Measurements from ENCODE around the gene ATP6V0B.

DNA sequence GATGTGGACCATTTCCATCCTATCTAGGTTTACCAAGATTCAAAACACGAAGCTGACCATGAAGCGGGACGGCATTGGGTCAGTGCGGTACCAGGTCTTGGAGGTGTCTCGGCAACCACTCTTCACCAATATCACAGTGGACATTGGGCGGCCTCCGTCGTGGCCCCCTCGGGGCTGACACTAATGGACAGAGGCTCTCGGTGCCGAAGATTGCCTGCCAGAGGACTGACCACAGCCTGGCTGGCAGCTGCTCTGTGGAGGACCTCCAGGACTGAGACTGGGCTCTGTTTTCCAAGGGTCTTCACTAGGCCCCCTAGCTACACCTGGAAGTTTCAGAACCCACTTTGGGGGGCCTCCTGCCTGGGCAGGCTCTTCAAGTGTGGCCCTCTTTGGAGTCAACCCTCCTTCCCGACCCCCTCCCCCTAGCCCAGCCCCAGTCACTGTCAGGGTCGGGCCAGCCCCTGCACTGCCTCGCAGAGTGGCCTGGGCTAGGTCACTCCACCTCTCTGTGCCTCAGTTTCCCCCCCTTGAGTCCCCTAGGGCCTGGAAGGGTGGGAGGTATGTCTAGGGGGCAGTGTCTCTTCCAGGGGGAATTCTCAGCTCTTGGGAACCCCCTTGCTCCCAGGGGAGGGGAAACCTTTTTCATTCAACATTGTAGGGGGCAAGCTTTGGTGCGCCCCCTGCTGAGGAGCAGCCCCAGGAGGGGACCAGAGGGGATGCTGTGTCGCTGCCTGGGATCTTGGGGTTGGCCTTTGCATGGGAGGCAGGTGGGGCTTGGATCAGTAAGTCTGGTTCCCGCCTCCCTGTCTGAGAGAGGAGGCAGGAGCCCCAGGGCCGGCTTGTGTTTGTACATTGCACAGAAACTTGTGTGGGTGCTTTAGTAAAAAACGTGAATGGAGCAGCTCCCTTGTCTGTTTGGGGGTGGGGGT, 15.8 kb downstream of the ATP6V0B start:
- TF ChIP-seq ARNT (IDR thresholded peaks at IDR 0.05), result no peak
- no peak for TF ChIP-seq SP1 (IDR thresholded peaks at IDR 0.05)
- TF ChIP-seq ZNF384 (IDR thresholded peaks at IDR 0.05), result no peak
- TF ChIP-seq SUZ12 (IDR thresholded peaks at IDR 0.05), result no peak
- no peak for TF ChIP-seq HDGF (IDR thresholded peaks at IDR 0.05; ENCODE audit: borderline replicate concordance)
